Fibroblast of villous mesenchyme (primary cell): Measurements from ENCODE around the gene APPL2. TPM values are rescaled to one million over a fixed set of nuclear protein-coding genes. Genes with fewer than 3 reads are reported as not detected.

Experiments
- DNase-seq: peaks from one replicate; pipeline ENCODE4 v3.0.0-alpha.2; 2010; ENCODE audit warnings: low read depth
- H3K4me3 ChIP-seq: 2 replicates; pipeline ENCODE4 v1.5.1; 2011; ENCODE audit warnings: low read depth, mild to moderate bottlenecking, low read length
- total RNA-seq: library from RNA; depleted of rRNA; stranded (reverse); fragments of >200 nt; gene quantifications from 2 replicates; pipeline ENCODE4 v1.2.3, GENCODE V29; 2012
- TF ChIP-seq, protein P1 (sequence below): IDR thresholded peaks from 2 replicates; pipeline ENCODE4 v1.5.1; 2012; ENCODE audit warnings: low read depth, mild to moderate bottlenecking, low read length; ENCODE audit not compliant: insufficient read depth

The APPL2 gene
- total RNA-seq, 1 donor = 60.9 TPM

DNA sequence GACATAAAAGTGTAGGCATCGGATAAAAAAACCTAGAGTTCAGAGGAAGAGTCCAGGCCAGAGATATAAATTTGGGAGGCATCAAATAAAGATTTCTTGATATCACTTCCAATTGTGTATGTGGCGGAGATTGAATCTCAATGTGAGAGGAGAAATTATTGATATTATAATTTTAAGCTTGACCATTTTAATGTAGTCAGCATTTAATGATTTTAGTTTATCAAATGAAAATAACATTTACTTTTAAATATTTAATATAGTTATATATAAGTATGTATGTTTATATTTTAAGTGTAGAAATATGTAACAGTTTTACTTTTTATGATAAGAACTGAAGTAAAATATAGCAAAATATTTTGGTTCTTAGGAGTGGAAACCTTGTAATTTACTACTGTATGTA, 79.7 kb downstream of the APPL2 start:
- TF ChIP-seq, protein P1, sequence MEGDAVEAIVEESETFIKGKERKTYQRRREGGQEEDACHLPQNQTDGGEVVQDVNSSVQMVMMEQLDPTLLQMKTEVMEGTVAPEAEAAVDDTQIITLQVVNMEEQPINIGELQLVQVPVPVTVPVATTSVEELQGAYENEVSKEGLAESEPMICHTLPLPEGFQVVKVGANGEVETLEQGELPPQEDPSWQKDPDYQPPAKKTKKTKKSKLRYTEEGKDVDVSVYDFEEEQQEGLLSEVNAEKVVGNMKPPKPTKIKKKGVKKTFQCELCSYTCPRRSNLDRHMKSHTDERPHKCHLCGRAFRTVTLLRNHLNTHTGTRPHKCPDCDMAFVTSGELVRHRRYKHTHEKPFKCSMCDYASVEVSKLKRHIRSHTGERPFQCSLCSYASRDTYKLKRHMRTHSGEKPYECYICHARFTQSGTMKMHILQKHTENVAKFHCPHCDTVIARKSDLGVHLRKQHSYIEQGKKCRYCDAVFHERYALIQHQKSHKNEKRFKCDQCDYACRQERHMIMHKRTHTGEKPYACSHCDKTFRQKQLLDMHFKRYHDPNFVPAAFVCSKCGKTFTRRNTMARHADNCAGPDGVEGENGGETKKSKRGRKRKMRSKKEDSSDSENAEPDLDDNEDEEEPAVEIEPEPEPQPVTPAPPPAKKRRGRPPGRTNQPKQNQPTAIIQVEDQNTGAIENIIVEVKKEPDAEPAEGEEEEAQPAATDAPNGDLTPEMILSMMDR = no peak
- DNase-seq = no peak
- H3K4me3 ChIP-seq = no peak overlapping the region

DNA sequence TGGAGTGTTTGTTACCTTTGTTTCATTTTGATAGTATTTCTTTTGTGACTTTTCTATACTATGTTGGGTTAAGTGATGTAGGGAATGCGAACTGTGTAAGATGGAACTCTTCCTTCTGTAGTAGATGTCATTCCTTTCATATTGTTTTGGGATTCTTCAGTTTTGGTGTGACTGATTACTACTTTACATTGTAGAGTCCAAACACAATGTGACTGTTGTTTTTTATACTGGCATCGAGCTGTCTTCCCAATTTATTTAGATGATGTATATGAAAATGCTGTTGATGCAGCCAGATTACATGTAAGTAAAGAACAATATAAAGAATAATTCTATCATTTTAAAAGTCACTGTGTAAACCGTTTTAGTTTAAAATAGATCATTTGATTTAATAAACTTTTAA, 93.7 kb downstream of the APPL2 start:
- H3K4me3 ChIP-seq = no peak overlapping the region
- TF ChIP-seq, protein P1 = no peak
- no peak for DNase-seq

DNA sequence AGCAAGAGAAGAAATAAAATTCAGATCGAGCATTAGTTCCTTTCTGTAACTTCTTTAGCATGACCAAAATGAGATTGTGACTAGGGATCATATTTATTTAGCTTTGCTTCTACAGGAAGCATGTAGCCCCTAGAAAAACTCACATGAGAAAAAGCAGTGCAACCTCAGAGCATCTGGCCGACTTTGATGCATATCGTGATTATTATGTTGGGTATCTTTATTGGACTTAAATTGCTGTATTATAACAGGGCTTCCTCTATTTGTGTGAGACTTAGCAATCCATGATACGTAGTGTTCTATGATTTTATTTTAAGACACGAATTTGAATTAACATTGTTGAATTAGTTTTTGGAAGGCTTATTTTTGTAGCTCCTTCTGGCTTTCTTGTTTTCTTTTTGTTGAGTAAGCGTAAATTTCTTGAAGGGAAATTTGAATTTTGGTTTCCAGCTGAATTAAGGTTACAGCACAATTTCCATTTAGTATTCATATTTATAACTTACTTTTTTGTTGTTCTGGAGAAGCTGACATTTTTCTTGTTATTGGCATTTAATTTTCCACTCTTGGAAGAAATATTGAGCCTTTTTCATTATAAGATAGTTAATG, 94.6 kb downstream of the APPL2 start:
- H3K4me3 ChIP-seq = no peak overlapping the region
- TF ChIP-seq, protein P1 = no peak
- DNase-seq = no peak

DNA sequence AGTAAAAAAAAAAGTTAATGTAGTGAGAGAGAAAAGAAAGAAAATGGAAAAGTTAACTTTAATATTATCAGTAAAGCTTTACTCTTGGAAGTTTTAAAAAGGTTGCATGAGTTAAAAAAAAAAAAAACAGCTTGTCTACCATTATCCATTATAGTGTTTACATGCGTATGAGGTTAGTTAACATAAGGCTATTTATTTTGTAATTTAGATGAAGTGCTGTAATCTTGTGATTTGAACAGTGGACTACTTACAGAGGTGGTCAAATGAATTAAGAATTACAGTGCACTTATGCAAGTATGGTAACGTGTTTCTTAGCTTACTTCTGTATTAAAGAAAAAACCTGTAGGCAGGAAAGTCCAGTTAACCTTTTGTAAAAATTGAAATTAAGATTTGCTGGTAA, 97.7 kb downstream of the APPL2 start:
- H3K4me3 ChIP-seq = no peak overlapping the region
- TF ChIP-seq, protein P1 = no peak
- DNase-seq = no peak

Other genes starting within 250 kb of the APPL2 start
- gene NOPCHAP1, start 249.9 kb downstream of the APPL2 start, total RNA-seq = 6.1 and 7.8 TPM in 2 replicates
- gene ALDH1L2, start 151.7 kb downstream of the APPL2 start, total RNA-seq = 23.3 and 42.5 TPM in 2 replicates
- gene WASHC4, start 128.4 kb downstream of the APPL2 start, total RNA-seq = 129 and 148 TPM in 2 replicates
- gene C12orf75, start 94.5 kb upstream of the APPL2 start, total RNA-seq = 295 and 302 TPM in 2 replicates